GM04504 (cell line): ENCODE data around the gene DBNDD1.

Experiments
- DNase-seq: peaks from one replicate; pipeline ENCODE4 v3.0.0-alpha.2; 2012; ENCODE audit warnings: low read depth

DBNDD1 gene

GRCh38 chr16:90035902-90036301, 16.6 kb upstream of the DBNDD1 start:
- DNase-seq, result no peak

- no peak for DNase-seq
Measured at GRCh38 chr16:90034504-90034903, 15.2 kb upstream of the DBNDD1 start.

GRCh38 chr16:90033387-90033786, 14.1 kb upstream of the DBNDD1 start:
- no peak for DNase-seq

- no peak for DNase-seq
Measured at GRCh38 chr16:90032674-90033331, 13.5 kb upstream of the DBNDD1 start.

GRCh38 chr16:90031931-90032673, 12.8 kb upstream of the DBNDD1 start:
- DNase-seq, result no peak

GRCh38 chr16:90031186-90031930, 12.1 kb upstream of the DBNDD1 start:
- no peak for DNase-seq

GRCh38 chr16:90028985-90029384, 9.7 kb upstream of the DBNDD1 start:
- no peak for DNase-seq

GRCh38 chr16:90027611-90028010, 8.4 kb upstream of the DBNDD1 start:
- no peak for DNase-seq

GRCh38 chr16:90026135-90026534, 6.9 kb upstream of the DBNDD1 start:
- DNase-seq, result no peak

GRCh38 chr16:90023078-90023447, 3.8 kb upstream of the DBNDD1 start:
- DNase-seq, result no peak

GRCh38 chr16:90022209-90023077, 3.2 kb upstream of the DBNDD1 start:
- peak; percentile 74 for DNase-seq

- no peak for DNase-seq
Measured at GRCh38 chr16:90020838-90021382, 1.7 kb upstream of the DBNDD1 start.

GRCh38 chr16:90020260-90020837, 1.1 kb upstream of the DBNDD1 start:
- no peak for DNase-seq

GRCh38 chr16:90019543-90020259, 445 bp upstream of the DBNDD1 start:
- peak; percentile 33 for DNase-seq

- DNase-seq, result no peak
Measured at GRCh38 chr16:90018297-90018651, 982 bp downstream of the DBNDD1 start.

- no peak for DNase-seq
Measured at GRCh38 chr16:90016339-90016950, 2.8 kb downstream of the DBNDD1 start.

GRCh38 chr16:90015586-90016338, 3.5 kb downstream of the DBNDD1 start:
- DNase-seq, result no peak

- no peak for DNase-seq
Measured at GRCh38 chr16:90012991-90013745, 6.1 kb downstream of the DBNDD1 start.
